Right kidney (tissue), 9 donors: ENCODE measurements around the gene LRRC57.
A peak's percentile ranks its signal among the peaks of the same experiment; 100 is the strongest.
"Not testable (repeated sequence)": the region's sequence is repeated elsewhere in the genome, so short reads cannot be mapped to it uniquely, and the experiment has no call there.

Experiments
- DNase-seq: peaks from one replicate; pipeline ENCODE4 v3.0.0-alpha.2; 2016
- long read RNA-seq, 8 donors: transcript quantifications; one replicate each; lab custom pipeline, GENCODE V29; 2026

LRRC57 gene
- long read RNA-seq, donor 1, partial matches to known transcripts, result 0 of 4 reads
- long read RNA-seq, donor 1, other reads (novel, unspliced or antisense), result 0 of 4 reads
- long read RNA-seq, donor 2, partial matches to known transcripts, result 0 of 3 reads
- long read RNA-seq, donor 2, other reads (novel, unspliced or antisense), result 0 of 3 reads
- long read RNA-seq, donor 3, partial matches to known transcripts, result 0 of 3 reads
- long read RNA-seq, donor 3, other reads (novel, unspliced or antisense), result 0 of 3 reads
- long read RNA-seq, donor 4, partial matches to known transcripts, result 0 of 2 reads
- long read RNA-seq, donor 4, other reads (novel, unspliced or antisense), result 0 of 2 reads
- long read RNA-seq, donor 5, partial matches to known transcripts, result 0 of 3 reads
- long read RNA-seq, donor 5, other reads (novel, unspliced or antisense), result 0 of 3 reads
- long read RNA-seq, donor 6, full-length matches to known transcripts, result 5 of 5 reads
- long read RNA-seq, donor 6, partial matches to known transcripts, result 0 of 5 reads
- long read RNA-seq, donor 6, other reads (novel, unspliced or antisense), result 0 of 5 reads
- long read RNA-seq, donor 7, result 0 reads
- long read RNA-seq, donor 8, transcript LRRC57-202 (6 exons, 2,384 nt), result major isoform, 5 of 10 reads
- long read RNA-seq, donor 8, partial matches to known transcripts, result 5 of 10 reads
- long read RNA-seq, donor 8, other reads (novel, unspliced or antisense), result 0 of 10 reads

- DNase-seq, result peak; percentile 99
Observed at GRCh38 chr15:42548249-42549031, at the start of gene LRRC57, which contains the start of gene HAUS2. TSS of gene LRRC57 (minus strand) at chr15:42548793. CDS start at chr15:42548434, 359 bp downstream. TSS of gene HAUS2 (plus strand) at chr15:42548838. CDS start at chr15:42548873, 35 bp downstream.

GRCh38 chr15:42595626-42596240 lies 47.1 kb upstream of the LRRC57 start:
- DNase-seq, result no peak

GRCh38 chr15:42594095-42594494 lies 45.5 kb upstream of the LRRC57 start:
- no peak for DNase-seq

- no peak for DNase-seq
Observed at GRCh38 chr15:42593143-42593542, 44.5 kb upstream of the LRRC57 start.

- no peak for DNase-seq
Observed at GRCh38 chr15:42592716-42593115, 44.1 kb upstream of the LRRC57 start.

- no peak for DNase-seq
Observed at GRCh38 chr15:42591238-42591934, 42.8 kb upstream of the LRRC57 start.

- no peak for DNase-seq
Observed at GRCh38 chr15:42590619-42591237, 42.1 kb upstream of the LRRC57 start.

- no peak for DNase-seq
Observed at GRCh38 chr15:42584031-42584765, 35.6 kb upstream of the LRRC57 start.

GRCh38 chr15:42582569-42583375 lies 34.2 kb upstream of the LRRC57 start:
- DNase-seq, result no peak

GRCh38 chr15:42581272-42581730 lies 32.7 kb upstream of the LRRC57 start:
- peak; percentile 77 for DNase-seq

GRCh38 chr15:42578984-42579537 lies 30.5 kb upstream of the LRRC57 start:
- DNase-seq, result no peak

- no peak for DNase-seq
Observed at GRCh38 chr15:42577514-42578031, 29.0 kb upstream of the LRRC57 start.

GRCh38 chr15:42576776-42577175 lies 28.2 kb upstream of the LRRC57 start:
- no peak for DNase-seq

- DNase-seq, result no peak
Observed at GRCh38 chr15:42576040-42576594, 27.5 kb upstream of the LRRC57 start.

GRCh38 chr15:42575188-42576039 lies 26.8 kb upstream of the LRRC57 start, which contains the start of gene STARD9:
TSS of gene STARD9 (plus strand) at chr15:42575606. CDS start at chr15:42575716, 110 bp downstream.
- peak; percentile 94 for DNase-seq

- no peak for DNase-seq
Observed at GRCh38 chr15:42558739-42559138, 10.1 kb upstream of the LRRC57 start.

- not testable (repeated sequence) for DNase-seq
Observed at GRCh38 chr15:42556550-42557207, 8.1 kb upstream of the LRRC57 start.
